ENCODE data around the gene DENND6B. TPM values are rescaled to one million over a fixed set of nuclear protein-coding genes. Genes with fewer than 3 reads are reported as not detected.
"Not testable (repeated sequence)": the region's sequence is repeated elsewhere in the genome, so short reads cannot be mapped to it uniquely, and the experiment has no call there.

Gene DENND6B
- total RNA-seq, 6 experiments from 2014 or later, result 0.98 to 4.1 (median 1.9) TPM

GRCh38 chr22:50276143-50276542, 50.7 kb downstream of the DENND6B start:
- H3K36me3 ChIP-seq, result peaks cover 0 to 58% (median 32%) of the 10 kb centered on the region in 4 donors
- H3K4me1 ChIP-seq, result peaks cover 3 to 19% (median 4%) of the 10 kb centered on the region in 4 donors
- TF ChIP-seq CTCF (IDR thresholded peaks at IDR 0.05) (peak; percentile 35 to 70 (median 48)), POLR2A (IDR thresholded peaks at IDR 0.05) (no peak)
- 46% methylated on average over 11 of the region's 25 CpGs for WGBS (ENCODE audit: insufficient coverage, low coverage, low lambda C conversion rate, missing lambda C conversion rate)
- H3K27ac ChIP-seq, result no peak overlapping the region
- DNase-seq (peak; percentile 77 to 80 (median 79)), ATAC-seq (peak; percentile 58 to 68 (median 62))
- H3K9me3 ChIP-seq, result no peaks in the 10 kb centered on the region
- H3K27me3 ChIP-seq, result no peaks in the 10 kb centered on the region
- H3K4me3 ChIP-seq, result no peak overlapping the region
- intact Hi-C loops (cut with DNase I), result loop anchor here (5.0 to 10.0 kb wide), 2 partner anchors 49 to 51 kb away; partner anchors contain the start of gene DENND6B (in 2 of the 2)

GRCh38 chr22:50275181-50276055, 51.4 kb downstream of the DENND6B start:
- Histone ChIP-seq H3K9me3 (no peaks in the 10 kb centered on the region), H3K27ac (no peak overlapping the region), H3K27me3 (no peaks in the 10 kb centered on the region), H3K4me1 (peaks cover 6 to 26% (median 10%) of the 10 kb centered on the region in 4 donors), H3K36me3 (peaks cover 0 to 51% (median 25%) of the 10 kb centered on the region in 4 donors), H3K4me3 (no peak overlapping the region)
- ATAC-seq, result no peak
- WGBS (ENCODE audit: insufficient coverage, low coverage, low lambda C conversion rate, missing lambda C conversion rate), result 70% methylated on average over 2 of the region's 43 CpGs
- no peak for TF ChIP-seq POLR2A (IDR thresholded peaks at IDR 0.05)
- TF ChIP-seq CTCF (IDR thresholded peaks at IDR 0.05), result no peak
- intact Hi-C loops (cut with DNase I), result loop anchor here (5.0 to 10.0 kb wide), 2 partner anchors 49 to 52 kb away; partner anchors contain the start of gene DENND6B (in 2 of the 2)
- no peak for DNase-seq

GRCh38 chr22:50274771-50275170, 52.0 kb downstream of the DENND6B start:
- no peak overlapping the region for H3K27ac ChIP-seq
- H3K36me3 ChIP-seq, result peaks cover 0 to 44% (median 19%) of the 10 kb centered on the region in 4 donors
- intact Hi-C loops (cut with DNase I), result loop anchor here (5.0 to 10.0 kb wide), 2 partner anchors 50 to 53 kb away; partner anchors contain the start of gene DENND6B (in 2 of the 2)
- ATAC-seq, result no peak
- no peaks in the 10 kb centered on the region for H3K27me3 ChIP-seq
- TF ChIP-seq POLR2A (IDR thresholded peaks at IDR 0.05) (no peak), CTCF (IDR thresholded peaks at IDR 0.05) (no peak)
- 53% methylated on average over 3 of the region's 7 CpGs for WGBS (ENCODE audit: insufficient coverage, low coverage, low lambda C conversion rate, missing lambda C conversion rate)
- DNase-seq, result no peak
- H3K9me3 ChIP-seq, result no peaks in the 10 kb centered on the region
- H3K4me1 ChIP-seq, result peaks cover 6 to 31% (median 11%) of the 10 kb centered on the region in 4 donors
- no peak overlapping the region for H3K4me3 ChIP-seq

GRCh38 chr22:50274311-50274710, 52.5 kb downstream of the DENND6B start:
- Histone ChIP-seq H3K4me3 (no peak overlapping the region), H3K4me1 (peaks cover 6 to 33% (median 12%) of the 10 kb centered on the region in 4 donors), H3K27me3 (no peaks in the 10 kb centered on the region), H3K27ac (no peak overlapping the region), H3K9me3 (no peaks in the 10 kb centered on the region), H3K36me3 (peaks cover 0 to 40% (median 14%) of the 10 kb centered on the region in 4 donors)
- WGBS (ENCODE audit: insufficient coverage, low coverage, low lambda C conversion rate, missing lambda C conversion rate), result 0% methylated on average over 1 of the region's 7 CpGs
- peak; percentile 46 to 71 (median 49) for ATAC-seq
- DNase-seq, result peak; percentile 55 to 81 (median 73)
- TF ChIP-seq CTCF (IDR thresholded peaks at IDR 0.05) (peak in 2 of 4 donors; percentile 24 to 47), POLR2A (IDR thresholded peaks at IDR 0.05) (no peak)
- intact Hi-C loops (cut with DNase I), result loop anchor here in 1 of 2 donors (10.0 kb wide), 1 partner anchor 50 kb away; the partner anchor contains the start of gene DENND6B

GRCh38 chr22:50273781-50274180, 53.0 kb downstream of the DENND6B start:
- H3K27me3 ChIP-seq, ATAC-seq, H3K4me3 ChIP-seq, H3K27ac ChIP-seq, H3K9me3 ChIP-seq, DNase-seq: not testable (repeated sequence)
- WGBS (ENCODE audit: insufficient coverage, low coverage, low lambda C conversion rate, missing lambda C conversion rate), result 61% methylated on average over 6 of the region's 10 CpGs
- peaks cover 0 to 36% (median 11%) of the 10 kb centered on the region in 4 donors for H3K36me3 ChIP-seq
- peaks cover 6 to 39% (median 15%) of the 10 kb centered on the region in 4 donors for H3K4me1 ChIP-seq
- intact Hi-C loops (cut with DNase I), result loop anchor here in 1 of 2 donors (10.0 kb wide), 1 partner anchor 51 kb away; the partner anchor contains the start of gene DENND6B

- intact Hi-C loops (cut with DNase I), result loop anchor here in 1 of 2 donors (10.0 kb wide), 1 partner anchor 51 kb away; the partner anchor contains the start of gene DENND6B
- Histone ChIP-seq H3K36me3 (peaks cover 0 to 31% (median 11%) of the 10 kb centered on the region in 4 donors), H3K4me1 (peaks cover 6 to 43% (median 17%) of the 10 kb centered on the region in 4 donors)
- not testable (repeated sequence) for H3K27me3 ChIP-seq, H3K4me3 ChIP-seq, H3K9me3 ChIP-seq, ATAC-seq, H3K27ac ChIP-seq, DNase-seq
- no CpG with 5 or more reads among the region's 11 CpGs for WGBS (ENCODE audit: insufficient coverage, low coverage, low lambda C conversion rate, missing lambda C conversion rate)
Observed at GRCh38 chr22:50273352-50273751, 53.5 kb downstream of the DENND6B start.
